Skin of body (tissue), 3 donors: ENCODE data around the gene ARMH3. TPM values are rescaled to one million over a fixed set of nuclear protein-coding genes. Genes with fewer than 3 reads are reported as not detected.

ENCODE experiments used
- DNase-seq: peaks from one replicate; lab custom pipeline; 2025; lab: John Stamatoyannopoulos, UW
- small RNA-seq: library from RNA; depleted of rRNA; stranded (forward); fragments of <200 nt; gene quantifications from one replicate; pipeline ENCODE3, GENCODE V24; 2014; ENCODE audit warnings: low replicate concordance
- total RNA-seq: library from RNA; depleted of rRNA; stranded (reverse); fragments of >200 nt; gene quantifications from one replicate; pipeline ENCODE4 v1.2.3, GENCODE V29; 2014

ARMH3 gene
- total RNA-seq, 1 donor from 2014 or later, result 16.6 TPM

DNA sequence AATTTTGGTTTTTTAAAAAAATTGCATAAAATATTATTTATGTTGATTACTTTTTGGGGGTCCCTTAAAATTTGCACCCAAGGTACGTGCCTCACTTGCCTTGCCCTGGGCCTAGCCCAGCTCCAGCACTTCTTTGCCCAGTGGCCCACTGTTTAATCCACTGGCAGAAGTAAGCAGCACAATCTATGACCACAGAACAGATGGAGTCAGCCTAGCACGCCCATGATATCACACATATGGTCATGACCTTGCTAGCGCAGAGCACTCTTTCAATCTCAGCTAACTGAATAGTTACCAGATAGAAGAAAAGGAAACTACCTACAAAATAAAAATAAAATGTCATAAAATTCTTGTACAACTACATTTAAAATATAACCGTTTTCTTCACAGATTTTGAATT, 243.4 kb downstream of the ARMH3 start:
- DNase-seq, result no peak

DNA sequence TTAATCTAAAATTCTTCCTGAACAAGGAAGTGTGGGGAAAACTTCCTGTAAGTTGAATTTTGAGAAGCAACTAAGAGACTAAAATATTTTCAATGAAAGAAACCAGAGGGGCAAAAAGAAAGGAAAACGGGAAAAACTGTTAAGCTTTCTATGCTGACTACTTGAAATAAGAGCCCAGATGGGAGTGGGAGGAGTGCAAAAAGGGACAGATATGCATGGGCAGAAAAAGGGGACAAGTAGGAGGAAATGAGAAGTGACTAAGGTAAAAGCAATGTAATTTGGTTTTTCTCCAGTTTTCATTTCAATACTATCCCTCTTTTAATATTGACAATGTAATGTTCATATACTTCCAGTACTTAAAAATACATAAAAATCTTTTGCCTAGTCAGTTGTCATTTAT, 248.8 kb downstream of the ARMH3 start:
- no peak for DNase-seq

DNA sequence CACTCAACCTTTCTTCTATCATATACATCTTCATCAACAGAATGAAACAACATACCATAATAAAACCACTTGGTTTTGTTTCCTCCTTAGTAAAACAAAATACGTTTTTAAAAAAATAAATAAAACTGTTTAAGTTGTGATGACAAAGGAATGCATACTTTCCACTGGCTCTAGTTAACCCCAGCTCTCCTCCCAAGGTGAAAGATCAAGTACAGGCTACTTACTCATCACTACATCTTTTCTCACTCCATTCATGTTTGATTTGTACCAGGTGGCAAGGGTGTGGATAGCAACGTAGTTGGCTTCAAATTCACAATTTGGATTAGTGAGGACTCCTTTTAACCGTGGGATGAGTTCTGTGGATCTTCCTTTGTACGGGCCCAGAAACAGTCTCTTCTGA, 252.5 kb downstream of the ARMH3 start:
- DNase-seq, result no peak

DNA sequence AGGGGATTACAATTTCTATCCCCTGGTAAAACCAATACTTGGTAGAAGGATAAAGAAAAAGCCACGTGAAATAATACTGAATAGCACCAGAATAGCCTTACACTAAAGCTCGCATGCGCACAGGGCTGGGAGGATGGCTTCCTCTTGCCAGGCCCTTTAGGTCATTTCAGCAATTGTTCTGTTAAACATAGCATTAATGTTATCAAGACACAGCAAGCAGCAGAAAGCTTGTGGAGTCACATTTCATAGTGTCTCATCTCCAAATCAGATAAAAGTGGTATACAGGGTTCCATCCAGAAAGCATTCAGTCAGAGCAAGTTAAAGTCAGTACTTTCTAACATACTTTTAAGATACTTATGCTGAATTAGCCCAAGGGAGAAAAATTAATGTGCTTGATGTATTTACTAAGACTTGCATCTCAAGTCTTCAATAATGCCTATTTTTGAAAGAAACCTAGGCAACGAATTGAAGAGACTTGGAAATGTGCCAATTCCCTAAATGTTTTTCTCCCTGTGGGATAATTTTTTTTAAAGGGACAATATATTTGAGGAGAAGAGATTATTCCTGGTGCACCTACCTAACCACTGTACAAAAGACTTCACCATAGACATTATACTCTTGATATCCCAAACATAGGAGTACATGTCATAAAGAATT, 258.4 kb downstream of the ARMH3 start:
- DNase-seq, result no peak

Small RNAs within 50 kb of the gene (small RNA-seq; reads per million reads assigned to genes)
- gene AL500527.1, result not detected
- gene AL500527.2, result not detected
- gene RF00017, result not detected
- gene RF00019, result not detected

Other genes starting within 250 kb of the ARMH3 start
- gene OGA, start 237.7 kb downstream of the ARMH3 start, total RNA-seq, result 217 TPM
- 5.7 TPM for gene KCNIP2, start 212.4 kb downstream of the ARMH3 start, total RNA-seq
- gene HPS6, start 9.2 kb upstream of the ARMH3 start, total RNA-seq, result 9.0 TPM
- gene LDB1, start 64.2 kb upstream of the ARMH3 start, total RNA-seq, result 39.3 TPM
- gene PPRC1, start 76.9 kb upstream of the ARMH3 start, total RNA-seq, result 23.3 TPM
- 33.0 TPM for gene NOLC1, start 96.2 kb upstream of the ARMH3 start, total RNA-seq
- gene ELOVL3, start 170.1 kb upstream of the ARMH3 start, total RNA-seq, result 33.1 TPM
- gene PITX3, start 185.3 kb upstream of the ARMH3 start, total RNA-seq, result 0.39 TPM
- 22.8 TPM for gene GBF1, start 189.4 kb upstream of the ARMH3 start, total RNA-seq